ENCODE results near the gene RAD51B. TPM values are rescaled to one million over a fixed set of nuclear protein-coding genes. Genes with fewer than 3 reads are reported as not detected.

Gene RAD51B
- total RNA-seq, 2 donors from 2014 or later = 22.8 to 33.8 TPM

GRCh38 chr14:68634874-68635595 is 815.5 kb downstream of the RAD51B start:
- Histone ChIP-seq H3K4me1 (ENCODE audit: control insufficient read depth, insufficient read depth, low read length) (no peaks in the 10 kb centered on the region), H3K9ac (ENCODE audit: extremely low read depth, low read length, poor library complexity, severe bottlenecking) (no peak overlapping the region), H3K27ac (ENCODE audit: low read depth, low read length) (no peak overlapping the region), H3K27me3 (ENCODE audit: control insufficient read depth, insufficient read depth, low read length, poor library complexity, severe bottlenecking) (no peaks in the 10 kb centered on the region), H3K36me3 (ENCODE audit: control insufficient read depth, insufficient read depth, low read length) (no peaks in the 10 kb centered on the region), H3K9me3 (ENCODE audit: control insufficient read depth, low read length) (no peaks in the 10 kb centered on the region), H3K4me3 (ENCODE audit: low read length) (no peak overlapping the region)
- peak; percentile 16 for DNase-seq
- peaks cover 5% of the 10 kb centered on the region for H3K27me3 Mint-ChIP-seq (ENCODE audit: insufficient read depth)
- WGBS, 2 experiments (ENCODE audit: insufficient coverage in 1 of 2, insufficient read length in 1 of 2) = 90 to 95% methylated on average over 2 to 4 of the region's 5 CpGs
- H3K9me3 Mint-ChIP-seq = no peaks in the 10 kb centered on the region
- H3K4me1 Mint-ChIP-seq = peaks cover 17% of the 10 kb centered on the region
- no peak for TF ChIP-seq CTCF (conservative IDR thresholded peaks at IDR 0.05)
- no peak overlapping the region for H3K4me3 Mint-ChIP-seq
- no peaks in the 10 kb centered on the region for H3K36me3 Mint-ChIP-seq (ENCODE audit: low read depth)
- H3K27ac Mint-ChIP-seq = no peak overlapping the region

- Histone ChIP-seq H3K27ac (ENCODE audit: low read depth, low read length) (no peak overlapping the region), H3K27me3 (ENCODE audit: control insufficient read depth, insufficient read depth, low read length, poor library complexity, severe bottlenecking) (no peaks in the 10 kb centered on the region), H3K36me3 (ENCODE audit: control insufficient read depth, insufficient read depth, low read length) (no peaks in the 10 kb centered on the region), H3K4me3 (ENCODE audit: low read length) (no peak overlapping the region), H3K9ac (ENCODE audit: extremely low read depth, low read length, poor library complexity, severe bottlenecking) (no peak overlapping the region), H3K4me1 (ENCODE audit: control insufficient read depth, insufficient read depth, low read length) (no peaks in the 10 kb centered on the region), H3K9me3 (ENCODE audit: control insufficient read depth, low read length) (peaks cover 11% of the 10 kb centered on the region)
- H3K9me3 Mint-ChIP-seq = peaks cover 12% of the 10 kb centered on the region
- WGBS, 2 experiments (ENCODE audit: insufficient coverage in 1 of 2, insufficient read length in 1 of 2) = 81 to 89% methylated on average over 3 to 5 of the region's 5 CpGs
- peaks cover 12% of the 10 kb centered on the region for H3K4me1 Mint-ChIP-seq
- no peaks in the 10 kb centered on the region for H3K36me3 Mint-ChIP-seq (ENCODE audit: low read depth)
- peak; percentile 25 for DNase-seq
- H3K4me3 Mint-ChIP-seq = no peak overlapping the region
- no peak for TF ChIP-seq CTCF (conservative IDR thresholded peaks at IDR 0.05)
- H3K27ac Mint-ChIP-seq = no peak overlapping the region
- peaks cover 5% of the 10 kb centered on the region for H3K27me3 Mint-ChIP-seq (ENCODE audit: insufficient read depth)
Observed at GRCh38 chr14:68636597-68636996, 817.0 kb downstream of the RAD51B start.

- Histone ChIP-seq H3K9me3 (ENCODE audit: control insufficient read depth, low read length) (peaks cover 17% of the 10 kb centered on the region), H3K36me3 (ENCODE audit: control insufficient read depth, insufficient read depth, low read length) (no peaks in the 10 kb centered on the region), H3K9ac (ENCODE audit: extremely low read depth, low read length, poor library complexity, severe bottlenecking) (no peak overlapping the region), H3K27ac (ENCODE audit: low read depth, low read length) (peak overlapping the region; percentile 42), H3K4me3 (ENCODE audit: low read length) (no peak overlapping the region), H3K4me1 (ENCODE audit: control insufficient read depth, insufficient read depth, low read length) (no peaks in the 10 kb centered on the region), H3K27me3 (ENCODE audit: control insufficient read depth, insufficient read depth, low read length, poor library complexity, severe bottlenecking) (no peaks in the 10 kb centered on the region)
- H3K27ac Mint-ChIP-seq = no peak overlapping the region
- 91 to 94% methylated on average over 8 to 13 of the region's 13 CpGs for WGBS, 2 experiments (ENCODE audit: insufficient coverage in 1 of 2, insufficient read length in 1 of 2)
- no peaks in the 10 kb centered on the region for H3K36me3 Mint-ChIP-seq (ENCODE audit: low read depth)
- no peak overlapping the region for H3K4me3 Mint-ChIP-seq
- peaks cover 15% of the 10 kb centered on the region for H3K9me3 Mint-ChIP-seq
- peaks cover 3% of the 10 kb centered on the region for H3K27me3 Mint-ChIP-seq (ENCODE audit: insufficient read depth)
- no peak for TF ChIP-seq CTCF (conservative IDR thresholded peaks at IDR 0.05)
- peak; percentile 36 for DNase-seq
- H3K4me1 Mint-ChIP-seq = peaks cover 12% of the 10 kb centered on the region
Observed at GRCh38 chr14:68637106-68638021, 817.8 kb downstream of the RAD51B start.

Measured in endodermal cell (in vitro differentiated cells).